ENCODE results near the gene KCNJ12. TPM values are rescaled to one million over a fixed set of nuclear protein-coding genes. Genes with fewer than 3 reads are reported as not detected.
"Not testable (repeated sequence)": the region's sequence is repeated elsewhere in the genome, so short reads cannot be mapped to it uniquely, and the experiment has no call there.

KCNJ12 gene
- total RNA-seq, 1 experiment from 2014 or later: 1.2 TPM

- H3K36me3 ChIP-seq (ENCODE audit: insufficient read depth, low read length, poor library complexity, severe bottlenecking); BruUV-seq (replicated peaks); H3K9me3 ChIP-seq (ENCODE audit: low read depth, low read length, poor library complexity, severe bottlenecking); intact Hi-C loops (cut with micrococcal nuclease; ENCODE audit: unreplicated experiment); H3K4me3 ChIP-seq (ENCODE audit: low read depth, low read length, poor library complexity, severe bottlenecking); POLR2A ChIA-PET (ENCODE audit: low non-redundant PET); DNase-seq (ENCODE audit: low spot score); H3K4me1 ChIP-seq (ENCODE audit: insufficient read depth, low read length, poor library complexity, severe bottlenecking); H3K27ac ChIP-seq (ENCODE audit: low read depth, low read length, poor library complexity, severe bottlenecking); H3K27me3 ChIP-seq (replicated peaks; ENCODE audit: insufficient read depth, low read depth, low read length, poor library complexity): not testable (repeated sequence)
- CTCF ChIA-PET: interaction anchor here (0.6 kb wide), 1 partner anchor 114 kb away, joined by 15 read pairs; no protein-coding TSS in a partner anchor
Observed at GRCh38 chr17:21343061-21343949, 32.9 kb upstream of the KCNJ12 start.

GRCh38 chr17:21344801-21345200 lies 31.4 kb upstream of the KCNJ12 start:
- H3K9me3 ChIP-seq (ENCODE audit: low read depth, low read length, poor library complexity, severe bottlenecking); DNase-seq (ENCODE audit: low spot score); CTCF ChIA-PET; H3K36me3 ChIP-seq (ENCODE audit: insufficient read depth, low read length, poor library complexity, severe bottlenecking); POLR2A ChIA-PET (ENCODE audit: low non-redundant PET); H3K4me1 ChIP-seq (ENCODE audit: insufficient read depth, low read length, poor library complexity, severe bottlenecking); intact Hi-C loops (cut with micrococcal nuclease; ENCODE audit: unreplicated experiment); BruUV-seq (replicated peaks); H3K27ac ChIP-seq (ENCODE audit: low read depth, low read length, poor library complexity, severe bottlenecking); H3K4me3 ChIP-seq (ENCODE audit: low read depth, low read length, poor library complexity, severe bottlenecking); H3K27me3 ChIP-seq (replicated peaks; ENCODE audit: insufficient read depth, low read depth, low read length, poor library complexity): not testable (repeated sequence)

GRCh38 chr17:21345236-21345635 lies 30.9 kb upstream of the KCNJ12 start:
- no peak overlapping the region for H3K4me3 ChIP-seq (ENCODE audit: low read depth, low read length, poor library complexity, severe bottlenecking)
- no peak overlapping the region for H3K27ac ChIP-seq (ENCODE audit: low read depth, low read length, poor library complexity, severe bottlenecking)
- no peaks in the 10 kb centered on the region for H3K36me3 ChIP-seq (ENCODE audit: insufficient read depth, low read length, poor library complexity, severe bottlenecking)
- BruUV-seq (replicated peaks): no TSS peak
- intact Hi-C loops (cut with micrococcal nuclease; ENCODE audit: unreplicated experiment): no loop called here
- H3K9me3 ChIP-seq (ENCODE audit: low read depth, low read length, poor library complexity, severe bottlenecking): no peaks in the 10 kb centered on the region
- DNase-seq (ENCODE audit: low spot score): no peak
- ChIA-PET CTCF (no interaction called here), POLR2A (ENCODE audit: low non-redundant PET) (no interaction called here)
- H3K27me3 ChIP-seq (replicated peaks; ENCODE audit: insufficient read depth, low read depth, low read length, poor library complexity): no peaks in the 10 kb centered on the region
- no peaks in the 10 kb centered on the region for H3K4me1 ChIP-seq (ENCODE audit: insufficient read depth, low read length, poor library complexity, severe bottlenecking)
- TF ChIP-seq CTCF (conservative IDR thresholded peaks at IDR 0.05; ENCODE audit: low read depth, low read length) (no peak), EZH2 (IDR thresholded peaks at IDR 0.05; ENCODE audit: borderline replicate concordance, low read depth, low read length, poor library complexity, severe bottlenecking) (no peak)

- POLR2A ChIA-PET (ENCODE audit: low non-redundant PET); H3K4me3 ChIP-seq (ENCODE audit: low read depth, low read length, poor library complexity, severe bottlenecking); DNase-seq (ENCODE audit: low spot score); H3K27me3 ChIP-seq (replicated peaks; ENCODE audit: insufficient read depth, low read depth, low read length, poor library complexity); intact Hi-C loops (cut with micrococcal nuclease; ENCODE audit: unreplicated experiment); H3K9me3 ChIP-seq (ENCODE audit: low read depth, low read length, poor library complexity, severe bottlenecking); BruUV-seq (replicated peaks); H3K27ac ChIP-seq (ENCODE audit: low read depth, low read length, poor library complexity, severe bottlenecking); H3K4me1 ChIP-seq (ENCODE audit: insufficient read depth, low read length, poor library complexity, severe bottlenecking); CTCF ChIA-PET; H3K36me3 ChIP-seq (ENCODE audit: insufficient read depth, low read length, poor library complexity, severe bottlenecking): not testable (repeated sequence)
Observed at GRCh38 chr17:21346107-21346506, 30.1 kb upstream of the KCNJ12 start.

- H3K27me3 ChIP-seq (replicated peaks; ENCODE audit: insufficient read depth, low read depth, low read length, poor library complexity); H3K36me3 ChIP-seq (ENCODE audit: insufficient read depth, low read length, poor library complexity, severe bottlenecking); DNase-seq (ENCODE audit: low spot score); H3K4me3 ChIP-seq (ENCODE audit: low read depth, low read length, poor library complexity, severe bottlenecking); intact Hi-C loops (cut with micrococcal nuclease; ENCODE audit: unreplicated experiment); H3K9me3 ChIP-seq (ENCODE audit: low read depth, low read length, poor library complexity, severe bottlenecking); POLR2A ChIA-PET (ENCODE audit: low non-redundant PET); CTCF ChIA-PET; BruUV-seq (replicated peaks); H3K4me1 ChIP-seq (ENCODE audit: insufficient read depth, low read length, poor library complexity, severe bottlenecking); H3K27ac ChIP-seq (ENCODE audit: low read depth, low read length, poor library complexity, severe bottlenecking): not testable (repeated sequence)
Observed at GRCh38 chr17:21346651-21347250, 29.4 kb upstream of the KCNJ12 start.

GRCh38 chr17:21347660-21348059 lies 28.5 kb upstream of the KCNJ12 start:
- BruUV-seq (replicated peaks); H3K36me3 ChIP-seq (ENCODE audit: insufficient read depth, low read length, poor library complexity, severe bottlenecking); H3K27ac ChIP-seq (ENCODE audit: low read depth, low read length, poor library complexity, severe bottlenecking); H3K4me1 ChIP-seq (ENCODE audit: insufficient read depth, low read length, poor library complexity, severe bottlenecking); H3K27me3 ChIP-seq (replicated peaks; ENCODE audit: insufficient read depth, low read depth, low read length, poor library complexity); DNase-seq (ENCODE audit: low spot score); H3K9me3 ChIP-seq (ENCODE audit: low read depth, low read length, poor library complexity, severe bottlenecking); POLR2A ChIA-PET (ENCODE audit: low non-redundant PET); CTCF ChIA-PET; intact Hi-C loops (cut with micrococcal nuclease; ENCODE audit: unreplicated experiment); H3K4me3 ChIP-seq (ENCODE audit: low read depth, low read length, poor library complexity, severe bottlenecking): not testable (repeated sequence)
